GM11168 (cell line): Measurements from ENCODE around the gene RAB8B.

Experiments used
- in situ Hi-C: fragments of 300-500 bp; cut with MboI; formaldehyde crosslinking; loops from one replicate; pipeline ENCODE4 v1.12.0; 2022; ENCODE audit warnings: low sequenced_read_pairs; ENCODE audit not compliant: unreplicated experiment

Gene RAB8B

DNA sequence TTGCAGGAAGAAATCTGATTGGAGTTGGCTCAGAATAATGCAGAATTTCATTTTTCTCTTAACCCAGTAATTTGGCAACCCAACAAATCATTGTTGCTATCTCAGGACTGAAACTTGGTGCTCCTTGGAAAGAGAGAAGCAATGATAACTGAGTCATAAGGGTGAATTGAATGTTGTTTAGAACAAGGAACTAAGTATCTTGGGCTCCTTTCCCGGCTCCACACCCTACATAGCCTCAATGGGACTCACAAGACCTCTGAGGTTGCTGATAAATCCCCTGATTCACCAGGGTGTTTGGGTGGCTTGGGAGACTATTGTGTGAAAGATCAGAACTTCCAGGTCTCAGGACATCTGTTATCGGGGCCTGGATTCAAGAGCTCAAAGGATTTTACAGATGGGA is 7.8 kb upstream of the RAB8B start:
- in situ Hi-C loops = no loop called here

DNA sequence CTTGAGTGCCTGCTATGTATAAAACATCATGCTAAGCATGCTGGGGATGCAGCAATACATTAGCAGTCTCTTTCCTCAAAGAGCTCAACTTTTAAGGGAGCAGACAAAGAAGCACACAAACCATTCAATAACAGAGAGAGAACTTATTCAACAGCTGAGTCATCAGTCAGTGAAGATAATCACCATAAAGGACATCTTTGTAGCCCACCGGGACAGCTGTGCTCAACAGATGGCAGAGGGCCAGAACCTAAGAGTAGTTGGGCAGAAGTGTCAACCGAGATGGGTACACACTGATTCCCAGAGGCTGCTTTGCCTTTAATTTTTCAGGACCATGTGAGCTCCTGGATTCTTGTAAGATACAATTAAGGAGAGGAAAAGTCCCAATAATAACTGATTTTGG is 4.2 kb upstream of the RAB8B start:
- in situ Hi-C loops = no loop called here

DNA sequence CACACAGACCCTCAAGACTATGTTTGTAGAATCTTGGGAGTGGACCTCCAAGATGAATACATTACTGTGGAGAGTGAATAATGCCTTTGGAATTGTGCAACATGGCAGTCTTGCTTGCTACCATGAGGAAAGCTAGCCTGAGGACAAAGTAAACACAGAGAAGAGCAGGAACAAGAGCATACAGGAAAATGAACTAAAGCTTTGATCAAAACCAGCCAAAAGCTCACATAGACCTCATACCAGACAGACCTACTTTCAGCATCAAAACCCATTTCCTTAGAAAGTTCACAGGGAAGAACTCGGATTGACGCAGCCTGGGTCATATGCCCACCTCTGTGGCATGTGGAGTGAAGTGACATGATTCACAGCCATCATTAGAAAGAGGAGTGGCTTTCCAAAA is 3.3 kb upstream of the RAB8B start:
- in situ Hi-C loops = no loop called here

DNA sequence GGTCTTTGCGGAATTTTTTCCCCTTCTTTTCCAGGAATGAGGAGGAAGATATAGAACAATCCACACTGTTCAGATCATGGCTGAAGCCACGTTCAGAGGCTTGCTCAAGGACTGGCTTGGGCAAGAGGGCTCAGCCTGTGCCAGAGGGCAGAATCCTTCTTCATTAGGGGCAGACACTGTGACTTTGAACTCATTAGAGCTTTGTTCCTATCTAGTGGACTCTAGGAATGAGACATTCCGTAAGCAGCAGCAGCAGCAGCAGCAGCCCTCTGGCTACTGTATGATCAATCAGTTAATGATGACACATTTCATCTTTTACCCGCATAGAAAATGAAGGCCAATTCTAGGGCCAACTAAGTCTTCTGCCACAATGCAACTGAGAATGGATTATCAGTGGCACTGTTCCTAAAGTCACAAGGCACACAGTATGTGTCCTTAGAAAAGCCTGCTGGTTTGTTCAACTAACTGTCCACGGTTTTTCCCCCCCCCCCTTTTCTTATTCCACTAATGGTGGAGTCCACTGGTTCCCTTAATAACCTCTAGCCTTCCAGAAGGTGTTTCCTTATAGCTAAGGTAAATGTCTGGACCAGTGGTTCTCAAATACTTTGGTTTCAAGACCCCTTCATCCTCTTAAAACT is 1.7 kb upstream of the RAB8B start:
- in situ Hi-C loops = no loop called here

DNA sequence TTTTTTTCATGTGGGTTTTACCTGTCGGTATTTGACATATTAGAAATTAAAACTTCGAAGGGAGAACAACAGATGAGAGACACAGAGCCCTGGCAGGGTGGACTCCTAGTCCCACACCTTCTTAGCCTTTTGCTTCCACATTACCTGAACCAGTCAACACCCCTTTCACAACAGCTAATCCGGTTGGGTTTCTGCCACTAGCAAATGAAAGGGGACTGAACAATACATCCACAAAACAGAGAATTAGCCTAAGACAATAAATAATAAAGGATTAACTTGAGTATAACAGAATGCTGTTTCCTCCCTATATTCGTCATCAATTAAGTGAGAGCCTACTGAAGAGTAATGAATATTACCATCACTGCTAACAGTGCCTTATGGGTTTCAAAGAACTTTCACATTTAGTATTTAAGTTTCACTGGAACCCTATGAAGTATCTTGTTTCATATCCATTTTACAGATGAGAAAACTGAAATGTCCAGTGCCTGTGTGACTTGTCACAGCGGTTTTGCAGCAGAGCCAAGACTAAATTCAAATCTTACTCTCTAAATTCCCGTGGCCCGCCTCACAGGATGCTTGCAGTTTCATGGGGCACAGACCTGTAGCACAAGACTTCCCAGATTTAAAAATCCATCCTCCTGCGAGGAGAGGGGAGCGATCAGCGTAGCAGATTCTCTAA is 1.0 kb upstream of the RAB8B start:
- in situ Hi-C loops = no loop called here

DNA sequence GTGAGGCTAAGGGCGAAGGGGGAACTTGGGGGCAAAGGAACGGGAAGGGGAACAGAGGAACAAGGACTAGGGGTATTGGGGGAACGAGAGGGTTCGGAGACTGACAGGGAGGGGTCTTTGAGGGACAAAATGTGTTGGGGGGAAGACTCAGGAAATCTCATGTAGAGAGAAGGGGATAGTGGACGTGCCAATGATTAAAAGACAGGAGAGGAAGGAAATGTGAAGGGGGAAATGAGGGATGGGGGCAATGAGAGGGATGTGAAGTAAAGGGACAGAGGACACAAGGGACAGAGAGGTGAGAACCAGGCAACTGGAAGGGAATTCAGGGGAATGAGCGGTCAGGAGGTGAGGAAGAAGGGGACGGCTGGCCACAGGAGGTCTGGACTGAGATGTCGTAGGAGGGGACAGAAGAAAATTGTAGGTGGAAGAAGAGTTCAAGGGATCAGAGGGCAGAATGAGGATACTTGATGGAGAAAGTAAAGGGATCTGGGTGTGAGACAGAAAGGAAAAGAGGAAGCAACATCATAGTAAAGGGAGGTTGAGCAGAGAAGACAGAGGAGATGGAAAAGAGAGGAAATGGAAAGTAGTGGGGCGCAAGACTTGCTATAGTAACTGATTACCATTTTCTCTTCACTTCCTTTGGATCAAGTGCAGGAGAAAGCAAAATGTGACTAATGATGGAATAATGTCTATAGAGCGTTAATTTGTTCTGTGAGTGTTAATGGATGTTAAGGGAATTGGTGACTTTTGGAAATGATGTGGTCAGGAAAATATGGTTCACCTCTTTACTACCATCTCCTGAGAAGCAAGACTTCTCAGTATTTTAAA is 749 bp downstream of the RAB8B start:
- in situ Hi-C loops = no loop called here

DNA sequence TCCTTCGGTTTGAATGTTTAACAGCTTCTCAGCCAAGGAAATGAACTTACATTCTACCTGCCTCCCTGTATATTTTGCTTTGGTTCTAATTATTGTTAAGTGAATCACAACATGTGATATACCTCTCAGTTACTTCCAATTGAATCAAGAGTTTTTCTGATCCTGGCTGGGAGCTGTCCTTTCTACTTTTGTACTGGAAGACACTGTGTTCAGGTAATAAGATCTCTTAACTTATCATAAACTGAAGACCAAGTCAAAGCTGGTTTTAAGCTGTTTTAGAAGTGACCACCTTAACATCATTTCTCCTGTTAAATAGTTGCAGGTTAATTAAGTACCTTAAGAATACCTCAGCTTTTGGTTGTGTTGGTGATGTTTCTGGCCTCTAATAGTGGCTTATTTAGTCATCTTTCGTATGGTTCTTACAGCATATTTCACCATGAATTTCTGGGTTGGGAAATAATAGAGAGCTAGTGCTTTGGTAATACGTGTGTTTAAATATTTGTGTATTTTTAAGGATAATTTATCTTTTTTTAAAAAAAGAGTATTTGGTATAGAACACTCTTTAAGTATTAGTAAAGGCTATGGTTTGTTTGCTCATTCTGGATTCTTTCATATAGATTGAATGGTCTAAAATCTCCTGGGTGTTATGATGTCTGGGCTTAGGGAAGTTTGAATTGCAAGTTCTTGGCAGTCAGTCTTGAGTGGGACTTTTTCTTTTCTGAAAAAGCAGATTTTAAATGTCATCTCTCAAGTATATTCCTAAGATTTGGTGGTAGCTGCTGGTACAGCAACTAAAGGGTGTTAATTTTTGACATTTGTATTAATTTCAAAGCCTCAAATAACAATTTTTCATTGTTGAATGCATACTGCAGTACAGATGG is 1.6 kb downstream of the RAB8B start:
- in situ Hi-C loops = no loop called here

DNA sequence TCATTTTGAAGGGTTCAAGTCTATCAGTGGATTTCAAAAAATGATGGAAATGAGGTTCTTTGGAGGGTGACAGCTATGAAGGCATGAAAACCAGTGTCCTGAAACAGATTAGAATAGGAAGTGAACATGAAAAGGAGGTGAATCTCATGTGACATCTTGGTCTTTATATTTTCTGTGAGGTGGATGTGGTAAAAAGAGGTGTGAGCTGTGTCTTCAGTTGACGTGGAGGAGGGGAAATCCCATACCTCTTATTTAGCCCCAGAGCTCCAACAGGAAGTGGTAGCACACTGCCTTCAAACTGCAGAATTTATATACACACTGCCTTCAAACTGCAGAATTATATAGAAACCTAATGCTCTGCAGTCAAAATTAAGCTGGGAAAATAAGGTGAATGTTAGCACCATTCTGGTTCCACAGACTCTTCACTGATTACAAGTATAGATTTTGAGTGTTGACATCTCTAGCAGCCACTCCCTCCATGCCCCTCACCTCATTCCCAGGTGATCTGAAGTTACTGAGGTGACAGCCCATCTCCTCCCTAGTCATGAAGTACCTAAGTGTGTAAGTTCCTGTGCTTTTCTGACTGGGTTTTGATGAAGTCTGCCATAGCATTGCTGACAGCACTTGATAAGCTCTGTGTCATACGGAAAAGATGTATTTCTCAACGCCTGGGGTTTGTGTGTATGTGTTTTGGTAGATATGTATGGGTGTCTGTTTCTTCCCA is 2.7 kb downstream of the RAB8B start:
- in situ Hi-C loops = no loop called here

DNA sequence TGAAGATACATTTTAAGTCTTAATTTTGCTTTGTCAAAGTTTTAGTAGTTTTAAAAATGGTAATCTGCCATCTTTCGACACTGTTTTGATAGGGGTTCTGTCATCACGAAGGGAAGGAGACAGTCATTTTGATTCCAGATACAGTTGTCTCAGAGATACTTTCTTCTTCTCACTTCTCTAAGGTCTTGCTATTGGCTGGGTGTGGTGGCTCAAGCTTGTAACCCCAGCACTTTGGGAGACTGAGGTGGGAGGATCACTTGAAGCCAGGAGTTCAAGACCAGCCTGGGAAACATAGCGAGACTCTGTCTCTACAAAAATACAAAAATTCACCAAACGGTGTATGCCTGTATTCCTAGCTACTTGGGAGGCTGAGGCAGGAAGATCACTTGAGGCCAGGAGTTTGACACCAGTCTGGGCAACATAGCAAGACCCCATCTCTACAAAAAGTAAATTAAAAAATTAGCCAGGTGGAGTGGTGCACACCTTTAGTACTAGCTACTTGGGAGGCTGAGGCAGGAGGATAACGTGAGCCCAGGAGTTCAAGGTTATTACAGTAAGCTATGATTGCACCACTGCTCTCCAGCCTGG is 3.3 kb downstream of the RAB8B start:
- in situ Hi-C loops = no loop called here

DNA sequence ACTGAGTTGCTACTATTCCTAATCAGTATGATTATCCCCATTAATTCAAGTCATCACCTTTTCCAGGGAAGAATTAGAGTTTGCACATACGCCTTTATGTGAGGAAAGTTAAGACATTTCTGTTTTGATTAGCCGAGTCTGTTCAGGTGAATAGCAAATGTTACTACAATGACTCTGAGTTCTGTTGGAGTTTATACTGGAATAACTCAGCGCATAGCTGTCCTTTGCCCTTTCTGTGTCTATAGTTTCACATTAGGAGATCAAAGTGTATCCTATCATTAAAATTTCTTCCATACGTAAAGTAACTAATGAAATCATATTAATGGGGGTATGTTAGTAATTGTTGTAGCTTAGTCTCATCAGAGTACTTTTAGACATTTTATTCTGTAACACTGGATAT is 4.9 kb downstream of the RAB8B start:
- in situ Hi-C loops = no loop called here

DNA sequence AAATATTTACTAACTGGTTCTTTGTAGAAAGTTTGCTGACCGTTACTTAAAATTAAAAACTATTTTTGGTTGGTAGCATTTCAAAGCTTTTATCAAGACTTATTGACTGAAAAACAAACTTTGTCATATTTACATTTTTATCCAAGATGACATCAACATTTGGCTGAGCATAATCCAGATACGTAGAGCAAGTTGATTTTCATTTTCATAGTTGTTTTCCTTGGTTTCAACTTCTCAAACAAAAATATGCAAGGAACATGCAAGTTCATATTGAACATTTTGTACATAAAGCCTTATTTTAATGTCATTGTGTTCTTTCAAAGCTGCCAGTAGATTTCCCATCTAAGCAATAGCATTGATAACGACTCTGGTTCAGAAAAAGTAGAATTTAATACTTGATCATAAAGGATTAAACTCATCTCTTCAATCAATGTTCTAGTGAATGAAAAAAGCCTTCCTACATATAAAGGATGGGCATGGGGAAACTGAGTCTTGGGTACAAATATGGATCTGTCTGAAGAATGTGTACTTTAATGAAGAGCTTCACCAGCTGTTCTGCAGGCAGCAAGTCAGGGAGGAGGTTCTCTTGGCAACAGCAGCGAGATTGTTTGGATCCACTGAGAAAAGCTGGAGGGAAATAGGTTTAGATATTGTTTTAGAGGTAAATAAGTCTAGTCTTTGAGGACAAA is 5.6 kb downstream of the RAB8B start:
- in situ Hi-C loops = no loop called here

DNA sequence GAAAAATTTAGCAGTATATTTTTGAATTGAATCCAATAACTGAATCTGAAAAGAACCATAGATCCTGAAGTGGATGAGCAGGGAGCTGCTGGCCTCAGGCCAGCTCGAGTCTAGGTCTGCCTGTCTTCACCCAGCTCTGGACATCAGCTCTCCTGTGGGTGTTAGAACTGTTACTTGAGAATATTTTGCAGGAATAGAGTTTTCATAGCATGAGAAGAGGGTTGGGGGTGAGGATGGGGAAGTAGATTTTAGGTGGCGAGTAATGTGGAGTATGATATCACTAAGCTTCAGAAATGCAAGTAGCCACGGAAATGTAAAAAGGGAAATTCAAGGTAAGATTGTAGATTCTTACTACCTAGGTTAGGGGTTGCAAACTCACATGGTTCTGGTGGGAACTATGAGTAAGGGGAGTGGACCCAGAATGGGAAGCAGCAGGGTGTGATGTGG is 6.2 kb downstream of the RAB8B start:
- in situ Hi-C loops = no loop called here

DNA sequence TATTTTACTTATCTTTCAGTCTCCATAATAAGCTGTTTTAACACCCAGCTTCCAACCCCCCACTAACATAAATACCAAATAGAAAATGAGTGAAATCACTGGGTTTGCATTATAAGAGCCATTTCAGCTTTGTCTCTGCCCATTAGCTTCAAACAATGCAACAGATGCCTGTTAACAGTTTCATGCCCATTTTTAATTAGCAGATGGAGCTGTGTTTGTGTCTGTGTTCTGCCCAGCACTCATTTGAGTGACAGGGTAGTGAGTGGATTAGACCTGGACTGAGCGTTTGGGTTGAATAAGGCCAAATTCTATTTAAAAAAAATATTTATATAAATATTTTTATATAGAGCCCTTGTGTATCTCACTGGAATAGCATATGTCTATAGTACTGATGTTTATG is 7.4 kb downstream of the RAB8B start:
- in situ Hi-C loops = no loop called here

DNA sequence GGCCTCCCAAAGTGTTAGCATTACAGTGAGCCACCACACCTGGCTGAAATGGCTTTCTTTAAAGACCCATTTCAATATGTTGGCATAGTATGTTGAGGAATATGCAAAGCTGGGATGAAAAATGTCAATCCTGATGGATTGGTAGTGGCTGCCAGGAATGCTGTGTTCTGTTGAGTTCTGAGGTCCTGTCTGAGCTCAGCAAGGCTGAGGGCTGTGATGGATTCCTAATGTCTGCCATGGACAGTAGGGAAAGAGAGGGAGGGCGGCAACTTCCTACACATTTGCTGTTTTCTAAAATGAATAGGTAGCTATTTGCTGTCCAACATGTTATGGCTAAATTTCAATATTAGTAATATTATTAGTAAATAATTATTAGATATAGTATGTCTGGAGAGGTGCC is 8.2 kb downstream of the RAB8B start:
- in situ Hi-C loops = no loop called here

DNA sequence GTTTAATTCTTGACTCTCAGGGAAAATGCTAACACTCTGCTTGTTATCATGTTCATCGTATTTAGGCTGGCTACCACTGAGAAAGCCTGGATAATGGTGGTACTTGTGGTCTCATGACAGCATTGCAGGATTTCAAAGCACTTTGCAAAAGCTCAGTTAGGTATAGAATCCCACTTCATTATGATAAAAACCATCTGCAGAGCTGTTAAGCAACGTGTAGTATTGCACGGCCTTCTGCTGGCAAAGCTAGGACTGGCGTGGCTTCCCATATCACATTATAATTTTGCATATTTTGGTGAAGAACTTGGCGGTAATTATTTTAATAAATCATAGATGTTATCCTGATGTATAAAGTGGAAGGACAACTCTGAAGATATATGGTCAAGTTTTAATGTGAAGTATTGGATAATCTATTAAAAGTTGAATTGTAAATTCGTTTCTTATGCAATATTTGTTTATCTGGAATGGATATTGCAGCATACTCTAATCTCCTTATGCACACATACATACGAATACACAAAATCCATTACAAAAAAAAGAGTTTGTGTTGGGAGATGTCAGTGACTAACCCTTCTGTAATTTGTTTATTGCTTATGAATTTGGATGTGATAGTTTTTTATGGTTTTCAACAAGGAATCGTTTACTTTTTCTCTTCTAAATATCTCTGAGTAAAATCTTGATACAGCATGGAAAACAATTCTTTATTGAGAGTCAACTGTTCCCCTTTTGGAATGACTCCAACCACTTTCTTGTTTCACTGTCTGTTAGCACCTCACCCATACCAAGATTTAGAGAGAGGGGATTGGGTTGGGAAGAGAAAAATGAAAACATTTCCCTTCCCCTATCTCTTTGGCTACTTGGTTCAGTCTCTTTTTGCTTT is 9.2 kb downstream of the RAB8B start:
- in situ Hi-C loops = no loop called here

DNA sequence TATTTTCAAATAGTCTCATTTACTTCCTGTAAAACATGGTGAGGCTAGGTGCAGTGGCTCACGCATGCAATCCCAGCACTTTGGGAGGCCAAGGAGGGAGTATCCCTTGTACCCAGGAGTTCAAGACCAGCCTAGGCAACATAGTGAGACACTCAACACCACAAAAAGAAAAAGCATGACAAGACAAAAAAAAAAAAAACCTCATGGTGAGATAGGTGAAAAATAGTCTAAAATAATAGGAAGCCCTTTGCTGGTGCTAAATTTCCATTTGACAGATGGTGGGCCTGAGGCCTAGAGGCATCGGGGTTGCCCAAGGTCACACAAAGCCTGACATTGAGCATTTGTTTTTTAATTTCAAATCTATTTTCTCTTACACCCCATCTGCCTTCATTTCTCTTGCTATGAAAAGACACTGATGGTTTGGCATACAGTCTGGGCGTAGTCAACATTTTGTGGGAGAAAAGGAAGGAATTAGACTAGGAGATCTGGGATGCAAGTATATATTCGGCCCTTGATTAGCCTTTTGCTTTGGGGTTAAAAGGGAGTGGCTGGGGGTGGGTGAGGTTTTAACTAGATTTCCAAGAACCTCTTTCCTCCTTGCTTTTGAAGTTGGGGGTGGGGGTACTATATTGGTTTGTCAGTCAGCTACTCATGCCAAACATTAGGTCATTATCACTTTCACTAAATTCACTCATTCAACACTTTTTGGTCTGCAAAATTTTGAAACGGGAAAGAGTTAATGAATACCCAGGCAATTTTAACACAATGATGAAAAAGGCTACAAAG is 11.3 kb downstream of the RAB8B start:
- in situ Hi-C loops = no loop called here

DNA sequence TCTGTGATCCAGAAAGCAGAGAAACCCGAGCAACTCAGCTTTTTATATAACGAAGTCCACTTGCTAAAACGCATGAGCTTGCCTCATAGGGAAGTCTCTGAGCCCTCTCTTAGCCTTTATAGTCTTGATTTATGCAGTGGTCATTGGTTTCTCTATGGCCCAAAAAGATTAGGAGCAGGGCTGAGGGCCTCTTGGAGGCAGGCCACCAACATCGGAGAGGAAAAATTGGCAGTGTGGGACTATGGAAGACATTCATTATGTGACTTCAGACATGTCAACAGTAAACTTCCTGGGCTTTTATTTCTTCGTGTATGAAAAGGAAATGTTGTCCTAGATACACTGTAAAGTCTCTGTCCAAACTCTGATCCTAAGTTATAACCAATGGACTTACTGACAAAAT is 13.5 kb downstream of the RAB8B start:
- in situ Hi-C loops = no loop called here
